Right atrium auricular region (tissue), 2 donors: ENCODE results near the gene LTO1. TPM values are rescaled to one million over a fixed set of nuclear protein-coding genes. Genes with fewer than 3 reads are reported as not detected.

Source experiments
- DNase-seq: peaks from one replicate; pipeline ENCODE4 v3.0.0-alpha.2; 2019; ENCODE audit warnings: low spot score
- H3K27ac ChIP-seq, 2 donors: fragments of 200-600 bp; sonication (generic); 1 replicate in 1 of 2; 2 replicates in 1 of 2; pipeline ENCODE4 v1.5.1; 2016 to 2019
- H3K27me3 ChIP-seq, 2 donors: fragments of 200-600 bp; sonication (generic); one replicate each; pipeline versions ENCODE4 v1.5.1 to v1.6.0; 2017 to 2019
- H3K36me3 ChIP-seq: fragments of 200-600 bp; sonication (generic); one replicate; pipeline ENCODE4 v1.5.1; 2016
- H3K4me1 ChIP-seq, 2 donors: fragments of 200-600 bp; sonication (generic); one replicate each; pipeline versions ENCODE4 v1.5.1 to v1.6.0; 2017 to 2019
- H3K4me3 ChIP-seq, 2 donors: fragments of 200-600 bp; sonication (generic); 1 replicate in 1 of 2; 2 replicates in 1 of 2; pipeline ENCODE4 v1.5.1; 2017 to 2019; ENCODE audit warnings: mild to moderate bottlenecking in 1 of 2, moderate library complexity in 1 of 2
- H3K9me3 ChIP-seq, 2 donors: fragments of 200-600 bp; sonication (generic); one replicate each; pipeline ENCODE4 v1.5.1; 2019
- CTCF ChIP-seq, 2 donors: fragments of 200-600 bp; sonication (generic); IDR thresholded peaks; one replicate each; pipeline ENCODE4 v1.5.1; 2019; ENCODE audit warnings: antibody characterized with exemption in 2 of 2
- total RNA-seq, 2 donors: library from RNA; depleted of rRNA; stranded (reverse); fragments of >200 nt; gene quantifications; one replicate each; pipeline ENCODE4 v1.1.0, GENCODE V29; 2016

LTO1 gene
- total RNA-seq, 2 donors from 2014 or later = 4.7 to 6.0 TPM

GRCh38 chr11:69682221-69682620 lies 7.1 kb upstream of the LTO1 start:
- no peaks in the 10 kb centered on the region for H3K9me3 ChIP-seq
- no peaks in the 10 kb centered on the region for H3K36me3 ChIP-seq
- H3K4me1 ChIP-seq = peaks cover 0 to 6% of the 10 kb centered on the region in 2 donors
- no peak for TF ChIP-seq CTCF (IDR thresholded peaks at IDR 0.05)
- no peak for DNase-seq
- H3K27me3 ChIP-seq = no peaks in the 10 kb centered on the region
- H3K27ac ChIP-seq = no peak overlapping the region
- no peak overlapping the region for H3K4me3 ChIP-seq

- H3K27ac ChIP-seq = no peak overlapping the region
- TF ChIP-seq CTCF (IDR thresholded peaks at IDR 0.05) = no peak
- H3K36me3 ChIP-seq = no peaks in the 10 kb centered on the region
- H3K27me3 ChIP-seq = no peaks in the 10 kb centered on the region
- no peak overlapping the region for H3K4me3 ChIP-seq
- DNase-seq = no peak
- no peaks in the 10 kb centered on the region for H3K9me3 ChIP-seq
- peaks cover 0 to 4% of the 10 kb centered on the region in 2 donors for H3K4me1 ChIP-seq
These were observed 5.5 kb upstream of the LTO1 start for GRCh38 chr11:69680688-69681087.

- TF ChIP-seq CTCF (IDR thresholded peaks at IDR 0.05) = no peak
- Histone ChIP-seq H3K36me3 (no peaks in the 10 kb centered on the region), H3K4me1 (peaks cover 0 to 21% of the 10 kb centered on the region in 2 donors), H3K4me3 (no peak overlapping the region), H3K9me3 (no peaks in the 10 kb centered on the region), H3K27ac (no peak overlapping the region), H3K27me3 (no peaks in the 10 kb centered on the region)
- DNase-seq = no peak
These were observed 2.6 kb upstream of the LTO1 start for GRCh38 chr11:69677749-69678148.

- H3K9me3 ChIP-seq = no peaks in the 10 kb centered on the region
- peak overlapping the region; percentile 97 to 100 for H3K4me3 ChIP-seq
- H3K27me3 ChIP-seq = no peaks in the 10 kb centered on the region
- peaks cover 17% of the 10 kb centered on the region for H3K36me3 ChIP-seq
- H3K27ac ChIP-seq = peak overlapping the region; percentile 83 to 85
- DNase-seq = no peak
- peaks cover 0 to 32% of the 10 kb centered on the region in 2 donors for H3K4me1 ChIP-seq
- no peak for TF ChIP-seq CTCF (IDR thresholded peaks at IDR 0.05)
These were observed 777 bp downstream of the LTO1 start for GRCh38 chr11:69674267-69674885.

- Histone ChIP-seq H3K9me3 (no peaks in the 10 kb centered on the region), H3K4me1 (peaks cover 0 to 32% of the 10 kb centered on the region in 2 donors), H3K36me3 (peaks cover 29% of the 10 kb centered on the region), H3K27me3 (no peaks in the 10 kb centered on the region), H3K4me3 (no peak overlapping the region), H3K27ac (no peak overlapping the region)
- no peak for TF ChIP-seq CTCF (IDR thresholded peaks at IDR 0.05)
- DNase-seq = no peak
These were observed 3.3 kb downstream of the LTO1 start for GRCh38 chr11:69671734-69672465.
